NK-92 (cell line): ENCODE measurements around the gene LIMK1.
"Not testable (repeated sequence)": the region's sequence is repeated elsewhere in the genome, so short reads cannot be mapped to it uniquely, and the experiment has no call there.

ENCODE experiments used
- DNase-seq: peaks from one replicate; lab custom pipeline; 2025; ENCODE audit not compliant: unreplicated experiment; lab: John Stamatoyannopoulos, UW

The LIMK1 gene

GRCh38 chr7:74121401-74122249 lies 38.0 kb downstream of the LIMK1 start:
- no peak for DNase-seq

- DNase-seq = not testable (repeated sequence)
These were observed 40.3 kb downstream of the LIMK1 start for GRCh38 chr7:74123892-74124291.

GRCh38 chr7:74126220-74126880 lies 42.7 kb downstream of the LIMK1 start:
- no peak for DNase-seq

- no peak for DNase-seq
These were observed 46.3 kb downstream of the LIMK1 start for GRCh38 chr7:74129887-74130286.

GRCh38 chr7:74130518-74130917 lies 46.9 kb downstream of the LIMK1 start:
- no peak for DNase-seq

GRCh38 chr7:74134117-74134620 lies 50.6 kb downstream of the LIMK1 start:
- DNase-seq = no peak

GRCh38 chr7:74138334-74138867 lies 54.8 kb downstream of the LIMK1 start:
- DNase-seq = no peak

- DNase-seq = no peak
These were observed 55.6 kb downstream of the LIMK1 start for GRCh38 chr7:74138945-74139843.

GRCh38 chr7:74141705-74142104 lies 58.1 kb downstream of the LIMK1 start:
- no peak for DNase-seq

GRCh38 chr7:74143383-74143782 lies 59.8 kb downstream of the LIMK1 start:
- no peak for DNase-seq

- no peak for DNase-seq
These were observed 64.9 kb downstream of the LIMK1 start for GRCh38 chr7:74148491-74148890.

- DNase-seq = no peak
These were observed 65.5 kb downstream of the LIMK1 start for GRCh38 chr7:74149071-74149470.

- DNase-seq = no peak
These were observed 66.0 kb downstream of the LIMK1 start for GRCh38 chr7:74149603-74150002.

- no peak for DNase-seq
These were observed 70.1 kb downstream of the LIMK1 start for GRCh38 chr7:74153736-74154135.

- no peak for DNase-seq
These were observed 72.3 kb downstream of the LIMK1 start for GRCh38 chr7:74155810-74156395.

GRCh38 chr7:74157605-74158004 lies 74.0 kb downstream of the LIMK1 start:
- DNase-seq = no peak

- DNase-seq = no peak
These were observed 81.4 kb downstream of the LIMK1 start for GRCh38 chr7:74164985-74165456.

- no peak for DNase-seq
These were observed 82.4 kb downstream of the LIMK1 start for GRCh38 chr7:74165867-74166593.

- not testable (repeated sequence) for DNase-seq
These were observed 83.7 kb downstream of the LIMK1 start for GRCh38 chr7:74167324-74167723.
